Measurements from ENCODE around the gene GOLGA8T.
"Not testable (repeated sequence)": the region's sequence is repeated elsewhere in the genome, so short reads cannot be mapped to it uniquely, and the experiment has no call there.

GOLGA8T gene

DNA sequence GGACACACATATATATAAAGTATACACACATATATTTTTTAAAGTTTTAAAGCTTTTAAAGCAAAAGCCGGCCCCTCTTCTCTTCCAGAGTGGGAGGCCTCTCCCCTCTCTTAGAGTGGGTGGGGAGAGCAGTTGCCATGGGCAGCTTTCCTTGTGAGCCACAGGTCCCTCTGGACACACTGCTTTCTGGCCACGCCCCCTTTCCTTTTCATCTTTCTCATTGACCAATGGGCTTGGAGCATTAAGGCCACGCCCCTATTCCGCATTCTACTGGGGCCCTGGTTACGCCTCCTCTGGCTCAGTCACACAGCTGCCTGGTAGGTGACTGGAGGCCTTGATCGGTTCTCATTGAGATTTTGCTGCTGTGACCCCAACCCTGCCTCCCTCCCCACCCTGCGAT, at the start of gene GOLGA8T:
Gene GOLGA8T, plus strand, starts transcription at position 301 of the 400 bp plus-strand sequence. Its CDS starts 98 bp downstream, at position 399.
- not testable (repeated sequence) for DNase-seq (ENCODE audit: low read depth); H3K4me3 ChIP-seq (ENCODE audit: low read length)

DNA sequence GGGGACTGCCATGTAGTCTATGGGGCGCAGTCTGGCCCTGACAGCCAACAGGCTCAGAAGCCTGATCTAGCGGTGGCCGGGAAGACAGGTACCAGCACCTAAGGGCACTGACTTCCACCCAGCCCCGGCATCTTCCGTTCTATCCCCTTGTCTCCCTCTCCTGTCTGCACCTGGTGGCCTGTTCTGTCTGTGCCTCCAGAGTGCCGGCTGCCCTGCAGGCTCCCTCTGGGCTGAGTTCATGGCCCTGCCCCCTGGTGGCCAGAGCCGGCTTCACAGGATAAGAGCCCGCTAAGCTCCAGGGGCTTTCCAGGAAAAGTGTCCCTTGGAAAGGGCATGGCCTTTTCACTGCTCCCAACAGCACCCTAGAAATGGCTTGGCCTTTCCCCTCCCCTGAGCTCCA, 37.0 kb upstream of the GOLGA8T start:
- not testable (repeated sequence) for H3K4me3 ChIP-seq (ENCODE audit: low read length); DNase-seq (ENCODE audit: low read depth)

DNA sequence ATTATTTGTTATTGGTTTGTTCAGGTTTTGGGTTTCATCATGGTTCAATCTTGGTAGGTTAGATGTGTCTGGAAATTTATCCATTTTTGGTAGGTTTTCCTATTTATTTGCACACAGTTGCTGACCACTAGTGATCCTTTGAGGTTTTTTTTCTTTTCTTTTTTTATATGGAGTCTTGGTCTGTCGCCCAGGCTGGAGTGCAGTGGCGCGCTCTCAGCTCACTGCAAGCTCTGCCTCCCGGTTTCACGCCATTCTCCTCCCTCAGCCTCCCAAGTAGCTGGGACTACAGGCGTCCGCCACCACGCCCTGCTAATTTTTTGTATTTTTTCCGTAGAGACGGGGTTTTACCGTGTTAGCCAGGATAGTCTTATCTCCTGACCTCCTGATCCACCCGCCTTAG, 32.0 kb upstream of the GOLGA8T start:
- DNase-seq (ENCODE audit: low read depth); H3K4me3 ChIP-seq (ENCODE audit: low read length): not testable (repeated sequence)

DNA sequence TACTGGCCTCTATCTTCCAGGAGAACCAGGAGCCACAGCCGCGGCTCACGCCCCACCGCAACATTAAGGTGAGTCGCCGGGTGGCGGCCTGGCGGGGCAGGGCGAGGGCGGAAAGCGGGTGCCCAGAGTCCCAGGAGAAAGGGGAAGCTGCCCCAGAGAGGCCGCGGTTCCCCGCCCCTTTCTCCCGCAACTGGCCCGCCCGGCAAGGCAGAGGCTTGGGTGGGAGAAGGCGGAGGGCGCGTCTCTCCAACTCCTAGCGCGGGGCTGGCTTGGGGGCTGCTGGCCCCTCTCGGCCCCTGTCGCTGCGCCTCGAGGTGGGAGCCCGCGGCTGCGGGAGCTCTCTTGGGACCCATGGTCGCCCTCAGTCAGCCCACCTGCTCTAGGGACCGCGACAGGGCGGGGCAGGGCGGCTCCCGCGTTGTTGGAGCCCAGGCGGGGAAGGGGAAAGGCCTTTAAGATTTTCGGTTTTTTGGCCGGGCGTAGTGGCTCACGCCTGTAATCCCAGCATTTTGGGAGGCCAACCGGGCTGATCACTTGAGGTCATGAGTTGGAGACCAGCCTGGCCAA, 30.8 kb upstream of the GOLGA8T start:
- DNase-seq (ENCODE audit: low read depth), result not testable (repeated sequence)
- H3K4me3 ChIP-seq (ENCODE audit: low read length), result peak overlapping the region; percentile 26

DNA sequence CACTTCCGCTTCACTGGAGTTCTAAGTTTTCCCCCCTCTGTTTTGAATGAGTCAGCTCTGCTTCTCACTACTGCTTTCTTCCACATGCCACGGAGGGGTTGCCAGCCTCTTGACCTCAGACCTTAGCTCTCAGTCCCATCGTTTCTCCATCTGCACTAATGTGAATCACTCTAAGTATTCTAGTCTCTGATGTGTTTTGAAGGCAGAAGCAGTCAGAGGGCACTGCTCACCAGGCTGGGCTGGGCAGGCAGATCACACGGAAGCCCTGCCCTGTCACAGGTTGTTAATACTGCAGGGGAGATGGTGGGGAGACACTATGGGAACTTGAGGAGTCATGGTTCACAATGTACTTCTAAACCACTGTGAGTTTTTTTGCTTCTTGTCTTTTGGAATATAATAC, 24.3 kb upstream of the GOLGA8T start:
- DNase-seq (ENCODE audit: low read depth); H3K4me3 ChIP-seq (ENCODE audit: low read length): not testable (repeated sequence)

DNA sequence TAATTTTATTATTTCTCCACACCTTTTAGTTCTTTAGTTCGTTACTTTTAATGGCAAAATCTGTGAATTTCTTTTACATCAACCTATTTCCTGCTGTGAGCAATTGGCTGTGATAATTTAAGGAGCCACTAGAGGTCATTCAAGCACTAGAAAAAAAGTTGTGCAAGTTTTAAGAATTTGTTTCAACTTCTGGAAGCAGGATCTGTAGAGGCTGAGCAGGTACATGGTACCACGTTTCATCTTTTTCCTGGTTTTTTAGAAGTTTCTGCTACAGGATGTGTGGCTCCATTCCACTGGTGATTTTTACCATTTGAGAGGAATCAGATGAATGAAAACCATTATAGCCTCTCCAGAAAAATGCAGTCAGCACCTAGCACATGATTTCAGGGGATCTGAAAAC, 4.8 kb upstream of the GOLGA8T start:
- peak; percentile 2 for DNase-seq (ENCODE audit: low read depth)
- not testable (repeated sequence) for H3K4me3 ChIP-seq (ENCODE audit: low read length)

DNA sequence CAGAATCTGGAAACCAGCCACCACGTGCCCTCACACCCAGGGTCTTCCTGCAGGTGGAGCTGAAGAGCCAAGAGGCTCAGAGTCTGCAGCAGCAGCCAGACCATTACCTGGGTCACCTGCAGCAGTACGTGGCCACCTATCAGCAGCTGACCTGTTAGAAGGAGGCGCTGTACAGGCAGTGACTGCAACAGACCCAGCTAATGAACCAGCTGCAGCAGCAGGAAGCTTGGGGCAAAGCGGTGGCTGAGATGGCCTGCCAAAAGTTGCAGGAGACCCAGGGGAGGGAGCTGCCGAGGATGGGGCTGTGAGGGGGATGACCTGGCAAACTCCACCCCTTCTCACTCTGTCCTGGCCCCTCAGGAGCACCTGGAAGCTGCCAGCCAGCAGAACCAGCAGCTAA, 8.4 kb downstream of the GOLGA8T start:
- not testable (repeated sequence) for H3K4me3 ChIP-seq (ENCODE audit: low read length); DNase-seq (ENCODE audit: low read depth)

- H3K4me3 ChIP-seq (ENCODE audit: low read length); DNase-seq (ENCODE audit: low read depth): not testable (repeated sequence)
These were observed 15.0 kb downstream of the GOLGA8T start for GRCh38 chr15:30149891-30150290.

GRCh38 chr15:30162479-30163357, 27.9 kb downstream of the GOLGA8T start:
- DNase-seq (ENCODE audit: low read depth); H3K4me3 ChIP-seq (ENCODE audit: low read length): not testable (repeated sequence)

- not testable (repeated sequence) for H3K4me3 ChIP-seq (ENCODE audit: low read length); DNase-seq (ENCODE audit: low read depth)
These were observed 28.9 kb downstream of the GOLGA8T start for GRCh38 chr15:30163759-30164158.

- not testable (repeated sequence) for H3K4me3 ChIP-seq (ENCODE audit: low read length); DNase-seq (ENCODE audit: low read depth)
These were observed 29.4 kb downstream of the GOLGA8T start for GRCh38 chr15:30164257-30164656.

GRCh38 chr15:30167403-30167802, 32.6 kb downstream of the GOLGA8T start:
- not testable (repeated sequence) for DNase-seq (ENCODE audit: low read depth)

DNA sequence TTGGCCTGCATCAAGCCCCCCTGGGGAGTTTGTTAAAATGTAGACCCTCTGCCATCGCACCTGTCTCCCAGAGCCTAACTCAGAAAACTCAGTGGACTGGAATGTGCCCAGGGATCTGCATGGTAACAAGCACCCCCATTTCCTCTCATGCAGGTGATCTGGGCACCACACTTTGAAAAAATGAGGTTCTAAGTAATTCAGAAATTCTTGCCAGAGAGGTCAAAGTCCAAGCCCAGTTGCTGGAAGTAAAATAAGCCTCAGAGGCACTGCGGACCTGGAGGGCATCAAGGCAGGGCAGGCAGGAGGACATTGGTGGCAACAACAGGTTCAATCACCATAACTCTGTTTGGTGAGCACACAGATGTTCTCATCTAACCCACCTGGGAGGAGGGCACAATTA, 33.0 kb downstream of the GOLGA8T start:
- H3K4me3 ChIP-seq (ENCODE audit: low read length); DNase-seq (ENCODE audit: low read depth): not testable (repeated sequence)

More at GRCh38 chr15:30167403-30167802, 32.6 kb downstream of the GOLGA8T start:
- not testable (repeated sequence) for H3K4me3 ChIP-seq (ENCODE audit: low read length)

DNA sequence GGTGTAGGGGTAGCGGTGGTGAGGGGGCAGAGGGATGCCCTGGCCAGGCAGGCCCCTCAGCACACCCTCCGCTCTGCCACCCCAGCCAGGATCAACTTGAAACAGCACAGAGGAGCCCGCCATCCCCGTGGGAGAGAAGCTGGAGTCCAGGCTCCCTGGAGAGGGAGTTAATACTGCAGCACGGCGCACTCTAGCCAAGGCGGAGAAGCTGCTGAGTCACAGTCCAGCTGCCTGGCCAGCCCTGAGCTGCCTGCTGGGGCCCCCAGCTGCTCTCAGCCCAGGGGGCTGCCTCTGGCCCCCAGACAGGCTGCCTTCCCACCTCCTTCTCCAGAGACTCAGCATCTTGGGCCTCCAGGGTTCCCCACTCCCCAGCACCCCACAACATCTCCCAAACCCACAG, 36.6 kb downstream of the GOLGA8T start:
- H3K4me3 ChIP-seq (ENCODE audit: low read length); DNase-seq (ENCODE audit: low read depth): not testable (repeated sequence)

GRCh38 chr15:30173041-30173608, 38.3 kb downstream of the GOLGA8T start:
- H3K4me3 ChIP-seq (ENCODE audit: low read length); DNase-seq (ENCODE audit: low read depth): not testable (repeated sequence)

DNA sequence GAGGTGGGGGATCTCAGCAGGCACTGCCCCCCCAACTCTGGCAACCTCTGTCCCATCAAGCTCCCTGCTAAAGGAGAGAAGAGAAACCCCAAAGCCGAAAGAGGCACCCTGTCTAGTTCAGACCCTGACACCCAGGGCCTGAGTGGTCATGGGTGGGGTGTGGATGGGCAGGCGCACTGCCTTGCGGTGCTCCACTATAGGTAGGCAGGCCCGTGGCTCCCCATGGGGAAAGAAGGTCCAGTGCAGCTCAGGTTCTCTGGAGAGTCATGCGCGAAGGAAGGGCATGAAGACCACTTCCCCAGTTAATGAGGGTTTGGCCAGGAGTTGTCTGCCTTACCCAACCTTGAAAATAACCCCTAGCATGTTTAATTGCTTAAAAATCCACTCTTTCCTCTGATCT, 40.4 kb downstream of the GOLGA8T start:
- DNase-seq (ENCODE audit: low read depth); H3K4me3 ChIP-seq (ENCODE audit: low read length): not testable (repeated sequence)

DNA sequence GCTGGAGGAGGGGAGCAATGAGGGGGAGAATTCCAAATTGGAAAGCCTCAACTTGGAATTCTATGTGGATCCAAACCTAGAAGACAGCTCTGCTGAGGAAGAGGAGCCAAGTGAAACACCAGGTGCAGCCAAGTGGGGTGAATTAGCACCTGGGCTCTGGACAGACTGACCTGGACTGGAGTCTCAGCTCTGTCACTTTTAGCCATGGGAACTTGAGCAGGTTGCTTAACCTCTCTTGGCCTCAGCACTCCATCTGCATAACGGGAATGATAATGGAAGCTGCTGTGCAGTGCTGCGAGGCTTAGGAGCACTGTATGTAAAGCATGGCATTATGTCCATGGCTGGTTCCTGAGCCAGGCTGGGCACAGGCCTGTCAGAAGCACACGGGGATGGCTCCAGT, 41.8 kb downstream of the GOLGA8T start:
- not testable (repeated sequence) for DNase-seq (ENCODE audit: low read depth); H3K4me3 ChIP-seq (ENCODE audit: low read length)

- not testable (repeated sequence) for DNase-seq (ENCODE audit: low read depth); H3K4me3 ChIP-seq (ENCODE audit: low read length)
These were observed 45.0 kb downstream of the GOLGA8T start for GRCh38 chr15:30179814-30180213.

- not testable (repeated sequence) for DNase-seq (ENCODE audit: low read depth); H3K4me3 ChIP-seq (ENCODE audit: low read length)
These were observed 50.6 kb downstream of the GOLGA8T start for GRCh38 chr15:30185495-30185894.

DNA sequence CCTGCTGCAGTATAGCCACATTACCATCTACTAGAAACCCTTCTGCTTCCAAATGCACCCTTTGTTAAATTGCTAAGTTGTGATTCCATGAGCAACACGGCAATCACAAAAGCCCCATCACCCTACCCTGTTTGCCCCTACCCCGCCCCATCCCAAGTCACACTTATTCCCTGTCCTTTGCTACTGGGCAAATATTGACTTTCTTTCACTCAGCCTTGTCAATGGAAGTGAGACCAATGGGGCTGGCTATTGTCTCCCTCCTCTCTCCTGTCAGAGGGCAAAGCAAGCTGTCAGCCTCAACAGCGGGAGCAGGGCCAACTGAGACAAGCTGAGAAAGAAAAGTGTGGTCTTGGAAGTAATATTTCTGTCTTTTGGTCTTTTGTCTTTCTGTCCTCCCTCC, 52.6 kb downstream of the GOLGA8T start:
- H3K4me3 ChIP-seq (ENCODE audit: low read length); DNase-seq (ENCODE audit: low read depth): not testable (repeated sequence)
